Neural progenitor cell (in vitro differentiated cells): ENCODE results near the gene ANGEL2.

ENCODE experiments used
- EZH2phosphoT487 ChIP-seq: fragments of 200-600 bp; sonication (generic); IDR thresholded peaks from 2 replicates; pipeline ENCODE4 v1.6.1; 2017; ENCODE audit warnings: antibody characterized with exemption
- TF ChIP-seq, protein P1 (sequence below): fragments of 200-600 bp; sonication (generic); IDR thresholded peaks from 2 replicates; pipeline ENCODE4 v1.5.1; 2017; ENCODE audit warnings: antibody characterized with exemption, mild to moderate bottlenecking

DNA sequence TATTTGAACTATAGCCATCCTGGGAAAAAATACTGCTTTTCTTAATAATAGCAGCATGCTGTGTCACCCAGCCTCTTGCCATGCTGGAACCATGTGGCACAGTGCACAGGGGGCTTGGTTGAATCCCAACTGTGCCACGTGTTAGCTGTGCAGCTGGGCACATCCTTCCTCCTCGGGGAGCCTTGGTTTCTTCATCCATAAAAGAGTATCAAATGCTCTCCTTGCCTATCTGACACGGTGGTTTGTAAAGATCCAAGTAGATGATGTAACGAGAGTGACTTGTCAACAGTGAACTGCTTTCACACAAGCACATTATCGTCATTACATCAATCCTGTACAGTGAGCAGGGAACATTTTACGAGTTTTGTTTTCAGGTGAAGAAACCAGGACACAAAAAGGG, 41.0 kb downstream of the ANGEL2 start:
- TF ChIP-seq, protein P1, sequence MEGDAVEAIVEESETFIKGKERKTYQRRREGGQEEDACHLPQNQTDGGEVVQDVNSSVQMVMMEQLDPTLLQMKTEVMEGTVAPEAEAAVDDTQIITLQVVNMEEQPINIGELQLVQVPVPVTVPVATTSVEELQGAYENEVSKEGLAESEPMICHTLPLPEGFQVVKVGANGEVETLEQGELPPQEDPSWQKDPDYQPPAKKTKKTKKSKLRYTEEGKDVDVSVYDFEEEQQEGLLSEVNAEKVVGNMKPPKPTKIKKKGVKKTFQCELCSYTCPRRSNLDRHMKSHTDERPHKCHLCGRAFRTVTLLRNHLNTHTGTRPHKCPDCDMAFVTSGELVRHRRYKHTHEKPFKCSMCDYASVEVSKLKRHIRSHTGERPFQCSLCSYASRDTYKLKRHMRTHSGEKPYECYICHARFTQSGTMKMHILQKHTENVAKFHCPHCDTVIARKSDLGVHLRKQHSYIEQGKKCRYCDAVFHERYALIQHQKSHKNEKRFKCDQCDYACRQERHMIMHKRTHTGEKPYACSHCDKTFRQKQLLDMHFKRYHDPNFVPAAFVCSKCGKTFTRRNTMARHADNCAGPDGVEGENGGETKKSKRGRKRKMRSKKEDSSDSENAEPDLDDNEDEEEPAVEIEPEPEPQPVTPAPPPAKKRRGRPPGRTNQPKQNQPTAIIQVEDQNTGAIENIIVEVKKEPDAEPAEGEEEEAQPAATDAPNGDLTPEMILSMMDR, result no peak
- TF ChIP-seq EZH2phosphoT487, result no peak
